Nephron progenitor cell (in vitro differentiated cells): ENCODE results near the gene PRKAA2.

Experiments used
- DNase-seq: peaks from one replicate; pipeline ENCODE4 v3.0.0; 2021
- H3K27ac Mint-ChIP-seq: 2 replicates; pipeline ENCODE4 v1.8.0; 2021; ENCODE audit warnings: mild to moderate bottlenecking, moderate library complexity, mixed read lengths
- H3K27me3 Mint-ChIP-seq: 2 replicates; pipeline ENCODE4 v1.8.0; 2021; ENCODE audit warnings: mild to moderate bottlenecking, low read depth, mixed read lengths; ENCODE audit not compliant: poor library complexity
- H3K36me3 Mint-ChIP-seq: 2 replicates; pipeline ENCODE4 v1.8.0; 2021; ENCODE audit warnings: low read depth, mixed read lengths
- H3K4me1 Mint-ChIP-seq: 2 replicates; pipeline ENCODE4 v1.8.0; 2021; ENCODE audit warnings: mixed read lengths
- H3K4me3 Mint-ChIP-seq: 2 replicates; pipeline ENCODE4 v1.8.0; 2021; ENCODE audit warnings: mild to moderate bottlenecking, moderate library complexity, mixed read lengths
- H3K9me3 Mint-ChIP-seq: 2 replicates; pipeline ENCODE4 v1.8.0; 2021; ENCODE audit warnings: mild to moderate bottlenecking, moderate library complexity, mixed read lengths
- CTCF ChIP-seq: fragments of 200-600 bp; sonication (generic); IDR thresholded peaks from 2 replicates; pipeline ENCODE4 v1.5.0; 2021; ENCODE audit warnings: antibody characterized with exemption

PRKAA2 gene

GRCh38 chr1:56626546-56626945 is 18.6 kb upstream of the PRKAA2 start:
- H3K27me3 Mint-ChIP-seq: peaks cover 4% of the 10 kb centered on the region
- no peaks in the 10 kb centered on the region for H3K4me1 Mint-ChIP-seq
- DNase-seq: no peak
- H3K36me3 Mint-ChIP-seq: no peaks in the 10 kb centered on the region
- no peak for TF ChIP-seq CTCF
- H3K4me3 Mint-ChIP-seq: no peak overlapping the region
- peaks cover 21% of the 10 kb centered on the region for H3K9me3 Mint-ChIP-seq
- no peak overlapping the region for H3K27ac Mint-ChIP-seq

GRCh38 chr1:56627019-56627635 is 18.0 kb upstream of the PRKAA2 start:
- TF ChIP-seq CTCF: no peak
- peaks cover 17% of the 10 kb centered on the region for H3K9me3 Mint-ChIP-seq
- H3K27me3 Mint-ChIP-seq: peaks cover 4% of the 10 kb centered on the region
- no peak overlapping the region for H3K27ac Mint-ChIP-seq
- no peaks in the 10 kb centered on the region for H3K36me3 Mint-ChIP-seq
- H3K4me3 Mint-ChIP-seq: no peak overlapping the region
- no peak for DNase-seq
- H3K4me1 Mint-ChIP-seq: no peaks in the 10 kb centered on the region

- no peak for DNase-seq
- TF ChIP-seq CTCF: no peak
- Mint-ChIP-seq H3K4me1 (no peaks in the 10 kb centered on the region), H3K4me3 (no peak overlapping the region), H3K27ac (no peak overlapping the region), H3K9me3 (peaks cover 14% of the 10 kb centered on the region), H3K36me3 (no peaks in the 10 kb centered on the region), H3K27me3 (peaks cover 8% of the 10 kb centered on the region)
Observed at GRCh38 chr1:56627636-56628039, 17.5 kb upstream of the PRKAA2 start.

GRCh38 chr1:56630786-56631185 is 14.3 kb upstream of the PRKAA2 start:
- Mint-ChIP-seq H3K36me3 (no peaks in the 10 kb centered on the region), H3K27me3 (peaks cover 3% of the 10 kb centered on the region), H3K27ac (no peak overlapping the region), H3K9me3 (no peaks in the 10 kb centered on the region), H3K4me3 (no peak overlapping the region), H3K4me1 (no peaks in the 10 kb centered on the region)
- no peak for DNase-seq
- TF ChIP-seq CTCF: no peak

GRCh38 chr1:56631901-56632300 is 13.2 kb upstream of the PRKAA2 start:
- H3K9me3 Mint-ChIP-seq: no peaks in the 10 kb centered on the region
- no peaks in the 10 kb centered on the region for H3K36me3 Mint-ChIP-seq
- no peak overlapping the region for H3K27ac Mint-ChIP-seq
- no peak for DNase-seq
- peaks cover 3% of the 10 kb centered on the region for H3K27me3 Mint-ChIP-seq
- TF ChIP-seq CTCF: no peak
- no peaks in the 10 kb centered on the region for H3K4me1 Mint-ChIP-seq
- H3K4me3 Mint-ChIP-seq: no peak overlapping the region

- no peak for DNase-seq
- Mint-ChIP-seq H3K36me3 (no peaks in the 10 kb centered on the region), H3K4me3 (no peak overlapping the region), H3K9me3 (no peaks in the 10 kb centered on the region), H3K27ac (no peak overlapping the region), H3K4me1 (no peaks in the 10 kb centered on the region), H3K27me3 (peaks cover 3% of the 10 kb centered on the region)
- TF ChIP-seq CTCF: no peak
Observed at GRCh38 chr1:56634981-56635380, 10.1 kb upstream of the PRKAA2 start.
